ENCODE measurements around the gene STPG3. TPM values are rescaled to one million over a fixed set of nuclear protein-coding genes. Genes with fewer than 3 reads are reported as not detected.

Gene STPG3
- total and polyA plus RNA-seq, 4 donors = not detected

DNA sequence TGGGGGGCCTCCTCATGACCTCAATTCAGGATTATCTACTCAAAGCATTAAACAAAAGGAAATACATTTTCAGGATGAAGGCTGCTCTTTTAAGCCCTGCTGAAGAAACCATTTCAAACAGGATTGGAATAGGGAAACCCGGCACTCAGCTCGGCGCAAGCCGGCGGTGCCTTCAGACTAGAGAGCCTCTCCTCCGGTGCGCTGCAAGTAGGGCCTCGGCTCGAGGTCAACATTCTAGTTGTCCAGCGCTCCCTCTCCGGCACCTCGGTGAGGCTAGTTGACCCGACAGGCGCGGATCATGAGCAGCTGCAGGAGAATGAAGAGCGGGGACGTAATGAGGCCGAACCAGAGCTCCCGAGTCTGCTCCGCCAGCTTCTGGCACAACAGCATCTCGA is 46.4 kb upstream of the STPG3 start (continued):
- TF ChIP-seq, protein P1, sequence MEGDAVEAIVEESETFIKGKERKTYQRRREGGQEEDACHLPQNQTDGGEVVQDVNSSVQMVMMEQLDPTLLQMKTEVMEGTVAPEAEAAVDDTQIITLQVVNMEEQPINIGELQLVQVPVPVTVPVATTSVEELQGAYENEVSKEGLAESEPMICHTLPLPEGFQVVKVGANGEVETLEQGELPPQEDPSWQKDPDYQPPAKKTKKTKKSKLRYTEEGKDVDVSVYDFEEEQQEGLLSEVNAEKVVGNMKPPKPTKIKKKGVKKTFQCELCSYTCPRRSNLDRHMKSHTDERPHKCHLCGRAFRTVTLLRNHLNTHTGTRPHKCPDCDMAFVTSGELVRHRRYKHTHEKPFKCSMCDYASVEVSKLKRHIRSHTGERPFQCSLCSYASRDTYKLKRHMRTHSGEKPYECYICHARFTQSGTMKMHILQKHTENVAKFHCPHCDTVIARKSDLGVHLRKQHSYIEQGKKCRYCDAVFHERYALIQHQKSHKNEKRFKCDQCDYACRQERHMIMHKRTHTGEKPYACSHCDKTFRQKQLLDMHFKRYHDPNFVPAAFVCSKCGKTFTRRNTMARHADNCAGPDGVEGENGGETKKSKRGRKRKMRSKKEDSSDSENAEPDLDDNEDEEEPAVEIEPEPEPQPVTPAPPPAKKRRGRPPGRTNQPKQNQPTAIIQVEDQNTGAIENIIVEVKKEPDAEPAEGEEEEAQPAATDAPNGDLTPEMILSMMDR (IDR thresholded peaks at IDR 0.05; ENCODE audit: low read depth, low read length, missing input control) = no peak
- TF ChIP-seq YY1 (IDR thresholded peaks at IDR 0.05) = no peak

DNA sequence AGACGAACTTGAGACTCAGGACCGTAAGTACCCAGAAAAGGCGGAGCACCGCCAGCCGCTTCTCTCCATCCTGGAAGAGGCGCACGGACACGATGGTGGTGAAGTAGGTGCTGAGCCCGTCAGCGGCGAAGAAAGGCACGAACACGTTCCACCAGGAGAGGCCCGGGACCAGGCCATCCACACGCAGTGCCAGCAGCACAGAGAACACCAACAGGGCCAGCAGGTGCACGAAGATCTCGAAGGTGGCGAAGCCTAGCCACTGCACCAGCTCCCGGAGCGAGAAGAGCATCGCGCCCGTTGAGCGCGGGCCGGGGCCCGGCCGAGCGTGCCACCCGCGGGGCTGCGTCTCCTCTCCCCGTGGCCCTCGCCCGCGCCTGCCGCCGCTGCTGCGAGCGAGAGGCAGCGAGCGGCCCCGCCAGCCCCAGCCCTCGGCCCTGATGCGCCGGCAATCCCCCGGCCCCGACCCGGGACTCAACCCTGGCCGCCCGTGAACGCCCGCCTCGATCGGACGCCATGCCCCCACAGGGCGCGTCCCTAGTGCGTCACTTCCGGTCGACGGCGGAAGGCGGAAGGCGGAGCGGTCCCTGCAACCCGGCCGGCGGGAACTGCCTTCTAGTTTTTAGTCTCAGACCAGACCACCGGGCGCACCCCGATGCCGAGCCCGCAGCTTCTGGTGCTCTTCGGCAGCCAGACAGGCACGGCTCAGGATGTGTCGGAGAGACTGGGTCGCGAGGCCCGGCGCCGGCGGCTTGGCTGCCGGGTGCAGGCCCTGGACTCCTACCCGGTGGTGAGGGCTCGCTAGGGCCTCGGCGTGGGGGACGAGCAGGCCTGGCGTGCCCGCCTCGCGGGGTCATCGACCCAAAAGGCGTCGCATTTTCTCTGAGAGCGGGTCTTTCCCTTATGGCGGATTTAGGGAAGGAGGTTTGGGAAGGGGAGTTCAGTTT is 45.7 kb upstream of the STPG3 start, which contains the start of the genes NDOR1 and TMEM203:
Gene NDOR1, plus strand, starts transcription at position 575 of the 944 bp plus-strand sequence. Its CDS starts 78 bp downstream, at position 653.
Gene TMEM203, minus strand, starts transcription at position 523 of the 944 bp plus-strand sequence. Its CDS starts 234 bp downstream, at position 289.
- Histone ChIP-seq H3K9ac (ENCODE audit: low read depth in 1 of 2, low read length in 2 of 2) (peak within 1 kb of the TSS; percentile 64 to 82), H3K4me1 (ENCODE audit: control insufficient read depth in 4 of 4, insufficient read depth in 4 of 4, low read length in 3 of 4) (peaks cover 25 to 62% (median 55%) of the 10 kb centered on the region in 4 donors), H3K4me3 (ENCODE audit: low read depth in 1 of 3, low read length in 3 of 3) (peak within 1 kb of the TSS; percentile 90 to 98 (median 96)), H3K9me3 (ENCODE audit: control insufficient read depth in 4 of 4, low read length in 3 of 4) (no peaks in the 10 kb centered on the region), H3K27me3 (ENCODE audit: control insufficient read depth in 4 of 4, insufficient read depth in 4 of 4, low read length in 3 of 4) (no peaks in the 10 kb centered on the region), H3K36me3 (ENCODE audit: control insufficient read depth in 4 of 4, insufficient read depth in 3 of 4, low read depth in 1 of 4, low read length in 3 of 4) (peaks cover 0 to 5% (median 0%) of the 10 kb centered on the region in 4 donors), H3K27ac (ENCODE audit: low read depth in 1 of 2, low read length in 2 of 2) (peak within 1 kb of the TSS; percentile 45 to 73)
- DNase-seq (ENCODE audit: low spot score) = peak; percentile 95
- WGBS = under 1% methylated on average over 98 of the region's 98 CpGs
- no peak for TF ChIP-seq TAF1 (conservative IDR thresholded peaks at IDR 0.05)
- TF ChIP-seq GABPA (IDR thresholded peaks at IDR 0.05 in 1 of 2, conservative IDR thresholded peaks at IDR 0.05 in 1 of 2) = peak; percentile 84 to 96
- TF ChIP-seq RXRA (IDR thresholded peaks at IDR 0.05) = no peak
- TF ChIP-seq, protein P1 (IDR thresholded peaks at IDR 0.05; ENCODE audit: low read depth, low read length, missing input control) = peak; percentile 4
- peak in 1 of 2 donors; percentile 16 for TF ChIP-seq RAD21 (IDR thresholded peaks at IDR 0.05)
- no peak for TF ChIP-seq JUND (IDR thresholded peaks at IDR 0.05)
- no peak for TF ChIP-seq HNF4G (IDR thresholded peaks at IDR 0.05)
- peak; percentile 94 for TF ChIP-seq YY1 (IDR thresholded peaks at IDR 0.05)

DNA sequence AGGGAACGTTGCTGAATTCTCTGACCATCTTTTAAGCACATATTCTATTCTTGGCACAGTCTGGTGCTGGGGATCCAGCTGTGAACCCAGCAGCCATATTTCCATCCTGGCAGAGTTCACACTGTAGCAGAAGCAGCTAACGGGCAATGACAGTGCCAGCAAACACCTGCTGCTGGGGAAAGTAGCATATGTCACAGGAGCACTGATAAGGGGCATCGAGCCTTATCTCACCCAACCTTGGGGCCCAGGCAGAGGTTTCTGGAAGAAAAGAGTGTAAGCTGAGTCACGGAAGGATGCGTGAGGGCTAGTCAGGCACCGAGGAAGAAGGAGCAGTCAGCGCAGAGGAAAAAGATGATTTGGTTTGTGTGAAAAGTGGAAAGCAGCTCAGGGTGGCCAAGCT is 44.5 kb upstream of the STPG3 start:
- WGBS = 79% methylated on average over 7 of the region's 7 CpGs
- H3K27ac ChIP-seq (ENCODE audit: low read depth in 1 of 2, low read length in 2 of 2) = no peak overlapping the region
- no peaks in the 10 kb centered on the region for H3K9me3 ChIP-seq (ENCODE audit: control insufficient read depth in 4 of 4, low read length in 3 of 4)
- DNase-seq (ENCODE audit: low spot score) = no peak
- no peak overlapping the region for H3K9ac ChIP-seq (ENCODE audit: low read depth in 1 of 2, low read length in 2 of 2)
- peaks cover 20 to 53% (median 48%) of the 10 kb centered on the region in 4 donors for H3K4me1 ChIP-seq (ENCODE audit: control insufficient read depth in 4 of 4, insufficient read depth in 4 of 4, low read length in 3 of 4)
- H3K4me3 ChIP-seq (ENCODE audit: low read depth in 1 of 3, low read length in 3 of 3) = peak overlapping the region in 1 of 3 donors; percentile 96
- H3K36me3 ChIP-seq (ENCODE audit: control insufficient read depth in 4 of 4, insufficient read depth in 3 of 4, low read depth in 1 of 4, low read length in 3 of 4) = peaks cover 0 to 5% (median 0%) of the 10 kb centered on the region in 4 donors
- no peaks in the 10 kb centered on the region for H3K27me3 ChIP-seq (ENCODE audit: control insufficient read depth in 4 of 4, insufficient read depth in 4 of 4, low read length in 3 of 4)
- no peak for TF ChIP-seq EGR1 (IDR thresholded peaks at IDR 0.05; ENCODE audit: low read depth in 2 of 2)
- TF ChIP-seq YY1 (IDR thresholded peaks at IDR 0.05) = no peak
- no peak for TF ChIP-seq FOXA1 (IDR thresholded peaks at IDR 0.05)
- TF ChIP-seq FOXA2 (IDR thresholded peaks at IDR 0.05) = no peak
- TF ChIP-seq HNF4G (IDR thresholded peaks at IDR 0.05) = no peak
- TF ChIP-seq NR2F2 (IDR thresholded peaks at IDR 0.05) = no peak
- TF ChIP-seq SP1 (IDR thresholded peaks at IDR 0.05) = no peak
- TF ChIP-seq, protein P2, sequence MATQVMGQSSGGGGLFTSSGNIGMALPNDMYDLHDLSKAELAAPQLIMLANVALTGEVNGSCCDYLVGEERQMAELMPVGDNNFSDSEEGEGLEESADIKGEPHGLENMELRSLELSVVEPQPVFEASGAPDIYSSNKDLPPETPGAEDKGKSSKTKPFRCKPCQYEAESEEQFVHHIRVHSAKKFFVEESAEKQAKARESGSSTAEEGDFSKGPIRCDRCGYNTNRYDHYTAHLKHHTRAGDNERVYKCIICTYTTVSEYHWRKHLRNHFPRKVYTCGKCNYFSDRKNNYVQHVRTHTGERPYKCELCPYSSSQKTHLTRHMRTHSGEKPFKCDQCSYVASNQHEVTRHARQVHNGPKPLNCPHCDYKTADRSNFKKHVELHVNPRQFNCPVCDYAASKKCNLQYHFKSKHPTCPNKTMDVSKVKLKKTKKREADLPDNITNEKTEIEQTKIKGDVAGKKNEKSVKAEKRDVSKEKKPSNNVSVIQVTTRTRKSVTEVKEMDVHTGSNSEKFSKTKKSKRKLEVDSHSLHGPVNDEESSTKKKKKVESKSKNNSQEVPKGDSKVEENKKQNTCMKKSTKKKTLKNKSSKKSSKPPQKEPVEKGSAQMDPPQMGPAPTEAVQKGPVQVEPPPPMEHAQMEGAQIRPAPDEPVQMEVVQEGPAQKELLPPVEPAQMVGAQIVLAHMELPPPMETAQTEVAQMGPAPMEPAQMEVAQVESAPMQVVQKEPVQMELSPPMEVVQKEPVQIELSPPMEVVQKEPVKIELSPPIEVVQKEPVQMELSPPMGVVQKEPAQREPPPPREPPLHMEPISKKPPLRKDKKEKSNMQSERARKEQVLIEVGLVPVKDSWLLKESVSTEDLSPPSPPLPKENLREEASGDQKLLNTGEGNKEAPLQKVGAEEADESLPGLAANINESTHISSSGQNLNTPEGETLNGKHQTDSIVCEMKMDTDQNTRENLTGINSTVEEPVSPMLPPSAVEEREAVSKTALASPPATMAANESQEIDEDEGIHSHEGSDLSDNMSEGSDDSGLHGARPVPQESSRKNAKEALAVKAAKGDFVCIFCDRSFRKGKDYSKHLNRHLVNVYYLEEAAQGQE (IDR thresholded peaks at IDR 0.05) = no peak
- TF ChIP-seq, protein P3, sequence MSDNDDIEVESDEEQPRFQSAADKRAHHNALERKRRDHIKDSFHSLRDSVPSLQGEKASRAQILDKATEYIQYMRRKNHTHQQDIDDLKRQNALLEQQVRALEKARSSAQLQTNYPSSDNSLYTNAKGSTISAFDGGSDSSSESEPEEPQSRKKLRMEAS (IDR thresholded peaks at IDR 0.05) = no peak
- TF ChIP-seq, protein P4, sequence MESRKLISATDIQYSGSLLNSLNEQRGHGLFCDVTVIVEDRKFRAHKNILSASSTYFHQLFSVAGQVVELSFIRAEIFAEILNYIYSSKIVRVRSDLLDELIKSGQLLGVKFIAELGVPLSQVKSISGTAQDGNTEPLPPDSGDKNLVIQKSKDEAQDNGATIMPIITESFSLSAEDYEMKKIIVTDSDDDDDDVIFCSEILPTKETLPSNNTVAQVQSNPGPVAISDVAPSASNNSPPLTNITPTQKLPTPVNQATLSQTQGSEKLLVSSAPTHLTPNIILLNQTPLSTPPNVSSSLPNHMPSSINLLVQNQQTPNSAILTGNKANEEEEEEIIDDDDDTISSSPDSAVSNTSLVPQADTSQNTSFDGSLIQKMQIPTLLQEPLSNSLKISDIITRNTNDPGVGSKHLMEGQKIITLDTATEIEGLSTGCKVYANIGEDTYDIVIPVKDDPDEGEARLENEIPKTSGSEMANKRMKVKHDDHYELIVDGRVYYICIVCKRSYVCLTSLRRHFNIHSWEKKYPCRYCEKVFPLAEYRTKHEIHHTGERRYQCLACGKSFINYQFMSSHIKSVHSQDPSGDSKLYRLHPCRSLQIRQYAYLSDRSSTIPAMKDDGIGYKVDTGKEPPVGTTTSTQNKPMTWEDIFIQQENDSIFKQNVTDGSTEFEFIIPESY (IDR thresholded peaks at IDR 0.05) = no peak
- TF ChIP-seq HNF4A (conservative IDR thresholded peaks at IDR 0.05) = no peak
- no peak for TF ChIP-seq JUND (IDR thresholded peaks at IDR 0.05)
- no peak for TF ChIP-seq TAF1 (conservative IDR thresholded peaks at IDR 0.05)
- TF ChIP-seq RAD21 (IDR thresholded peaks at IDR 0.05) = no peak

All from liver (tissue), 9 donors.